ENCODE measurements around the gene VSX1.

VSX1 gene

DNA sequence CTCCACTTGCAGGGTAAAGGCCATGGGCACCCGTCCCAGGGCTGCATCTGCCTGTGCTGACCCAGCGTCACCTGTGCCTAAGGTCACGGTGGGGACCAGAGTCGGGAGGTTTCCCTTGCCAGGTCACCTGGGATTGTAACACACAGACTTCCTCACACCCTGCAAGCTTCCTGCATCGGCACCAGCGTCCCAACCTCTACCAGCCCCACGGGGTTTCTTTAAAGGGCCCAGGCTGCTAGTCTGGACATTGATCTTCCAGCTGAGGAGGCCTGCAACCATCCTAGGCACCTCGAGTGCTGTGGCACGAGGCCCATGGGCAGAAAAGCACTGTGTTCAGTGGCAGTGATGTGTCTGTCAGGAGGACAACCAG, 36.6 kb downstream of the VSX1 start:
- Mint-ChIP-seq H3K27ac (ENCODE audit: low read depth) (no peak overlapping the region), H3K4me3 (no peak overlapping the region), H3K36me3 (ENCODE audit: insufficient read depth) (peaks cover 30% of the 10 kb centered on the region), H3K4me1 (peaks cover 43% of the 10 kb centered on the region), H3K27me3 (no peaks in the 10 kb centered on the region), H3K9me3 (no peaks in the 10 kb centered on the region)
- DNase-seq (ENCODE audit: low spot score in 2 of 2) (no peak), ATAC-seq (replicated peaks; ENCODE audit: extremely low read depth, poor library complexity, severe bottlenecking) (no peak)

DNA sequence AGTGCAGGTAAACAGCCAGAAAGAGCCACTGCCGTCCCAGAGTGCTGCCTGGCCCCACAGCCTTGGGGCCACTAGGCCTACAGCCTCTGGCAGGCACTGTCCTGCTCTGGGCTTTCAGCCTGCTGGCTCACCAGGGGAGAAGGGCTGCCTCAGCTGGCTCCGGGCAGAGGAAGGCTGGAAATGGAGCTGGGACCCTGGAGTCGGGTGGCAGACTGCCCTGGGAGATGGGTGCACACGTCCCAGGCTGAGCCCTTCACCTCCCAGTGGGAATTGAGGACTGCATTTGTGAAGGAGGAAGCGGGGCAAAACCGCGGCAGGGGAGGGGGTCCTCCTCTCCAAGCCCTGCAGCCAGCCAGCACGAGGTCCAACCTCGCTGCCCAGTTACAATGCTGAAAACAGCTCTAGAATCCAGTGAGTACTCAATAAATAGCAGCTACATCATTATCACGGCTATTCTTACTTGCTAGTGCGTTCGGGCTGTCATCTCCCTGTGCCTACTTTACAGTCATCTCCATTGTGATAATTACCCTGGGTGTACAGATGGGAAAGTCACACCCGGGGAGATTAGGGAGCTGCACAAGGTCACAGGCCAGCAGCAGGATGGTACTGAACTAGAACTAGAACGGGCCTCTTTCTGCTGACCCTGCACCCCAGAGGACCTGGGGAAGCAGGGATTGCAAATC, 37.1 kb downstream of the VSX1 start:
- no peak for ATAC-seq (replicated peaks; ENCODE audit: extremely low read depth, poor library complexity, severe bottlenecking)
- no peak for DNase-seq (ENCODE audit: low spot score in 2 of 2)
- no peak overlapping the region for H3K27ac Mint-ChIP-seq (ENCODE audit: low read depth)
- H3K9me3 Mint-ChIP-seq = no peaks in the 10 kb centered on the region
- H3K4me3 Mint-ChIP-seq = no peak overlapping the region
- no peaks in the 10 kb centered on the region for H3K27me3 Mint-ChIP-seq
- peaks cover 37% of the 10 kb centered on the region for H3K4me1 Mint-ChIP-seq
- H3K36me3 Mint-ChIP-seq (ENCODE audit: insufficient read depth) = peaks cover 30% of the 10 kb centered on the region

DNA sequence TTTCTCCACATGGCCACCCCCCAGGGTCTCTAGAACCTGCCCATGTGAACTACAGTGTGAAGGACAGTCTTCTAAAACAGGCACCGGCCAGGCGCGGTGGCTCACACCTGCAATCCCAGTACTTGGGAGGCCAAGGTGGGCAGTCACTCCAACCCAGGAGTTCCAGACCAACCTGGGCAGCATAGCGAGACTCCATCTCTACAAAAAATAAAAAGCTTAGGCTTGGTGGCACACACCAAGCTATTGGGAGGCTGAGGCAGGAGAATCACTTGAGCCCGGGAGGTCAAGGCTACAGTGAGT, 37.7 kb downstream of the VSX1 start:
- peak overlapping the region; percentile 96 for H3K27ac Mint-ChIP-seq (ENCODE audit: low read depth)
- peaks cover 32% of the 10 kb centered on the region for H3K4me1 Mint-ChIP-seq
- ATAC-seq (replicated peaks; ENCODE audit: extremely low read depth, poor library complexity, severe bottlenecking) = no peak
- H3K36me3 Mint-ChIP-seq (ENCODE audit: insufficient read depth) = peaks cover 31% of the 10 kb centered on the region
- no peak overlapping the region for H3K4me3 Mint-ChIP-seq
- no peak for DNase-seq (ENCODE audit: low spot score in 2 of 2)
- H3K27me3 Mint-ChIP-seq = no peaks in the 10 kb centered on the region
- H3K9me3 Mint-ChIP-seq = no peaks in the 10 kb centered on the region

DNA sequence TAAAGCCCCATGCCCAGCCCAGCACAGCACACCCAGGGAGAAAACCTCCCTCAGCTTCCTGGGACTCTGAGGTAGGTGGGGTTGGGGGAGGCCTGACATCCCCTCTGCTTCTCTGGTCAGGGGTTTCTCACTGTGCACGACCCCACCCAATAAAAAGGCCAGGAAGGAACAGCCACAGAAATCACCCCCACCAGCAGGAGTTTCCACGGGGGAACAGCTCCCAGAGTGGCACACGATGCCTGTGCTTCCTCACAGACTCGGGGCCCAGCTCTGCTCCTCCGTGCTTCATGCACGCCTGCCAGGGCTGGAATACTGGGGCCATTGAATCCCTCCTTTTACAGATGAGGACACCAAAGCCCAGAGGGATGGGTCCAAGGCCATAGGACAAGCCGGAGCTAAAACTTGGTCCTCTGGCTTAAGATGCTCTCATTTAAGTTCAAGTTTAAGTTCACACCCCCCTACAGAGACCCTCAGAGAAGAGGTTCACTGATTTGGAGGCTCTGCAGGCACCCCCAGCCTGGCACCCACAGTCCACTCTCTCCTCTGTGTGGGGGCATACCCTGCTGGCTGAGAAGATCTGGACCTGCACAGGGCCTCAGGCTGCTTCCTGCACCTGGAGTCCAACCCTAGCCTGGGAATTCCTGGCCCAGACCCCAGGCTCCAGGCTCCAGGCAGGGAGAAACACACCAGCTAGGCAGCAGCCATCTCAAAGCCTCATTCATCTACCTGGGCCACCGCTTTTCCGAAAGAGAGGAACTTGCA, 38.3 kb downstream of the VSX1 start:
- Mint-ChIP-seq H3K27ac (ENCODE audit: low read depth) (peak overlapping the region; percentile 96), H3K4me3 (peak overlapping the region; percentile 62), H3K9me3 (no peaks in the 10 kb centered on the region), H3K4me1 (peaks cover 31% of the 10 kb centered on the region), H3K27me3 (no peaks in the 10 kb centered on the region), H3K36me3 (ENCODE audit: insufficient read depth) (peaks cover 29% of the 10 kb centered on the region)
- ATAC-seq (replicated peaks; ENCODE audit: extremely low read depth, poor library complexity, severe bottlenecking) (no peak), DNase-seq (ENCODE audit: low spot score in 2 of 2) (no peak)

DNA sequence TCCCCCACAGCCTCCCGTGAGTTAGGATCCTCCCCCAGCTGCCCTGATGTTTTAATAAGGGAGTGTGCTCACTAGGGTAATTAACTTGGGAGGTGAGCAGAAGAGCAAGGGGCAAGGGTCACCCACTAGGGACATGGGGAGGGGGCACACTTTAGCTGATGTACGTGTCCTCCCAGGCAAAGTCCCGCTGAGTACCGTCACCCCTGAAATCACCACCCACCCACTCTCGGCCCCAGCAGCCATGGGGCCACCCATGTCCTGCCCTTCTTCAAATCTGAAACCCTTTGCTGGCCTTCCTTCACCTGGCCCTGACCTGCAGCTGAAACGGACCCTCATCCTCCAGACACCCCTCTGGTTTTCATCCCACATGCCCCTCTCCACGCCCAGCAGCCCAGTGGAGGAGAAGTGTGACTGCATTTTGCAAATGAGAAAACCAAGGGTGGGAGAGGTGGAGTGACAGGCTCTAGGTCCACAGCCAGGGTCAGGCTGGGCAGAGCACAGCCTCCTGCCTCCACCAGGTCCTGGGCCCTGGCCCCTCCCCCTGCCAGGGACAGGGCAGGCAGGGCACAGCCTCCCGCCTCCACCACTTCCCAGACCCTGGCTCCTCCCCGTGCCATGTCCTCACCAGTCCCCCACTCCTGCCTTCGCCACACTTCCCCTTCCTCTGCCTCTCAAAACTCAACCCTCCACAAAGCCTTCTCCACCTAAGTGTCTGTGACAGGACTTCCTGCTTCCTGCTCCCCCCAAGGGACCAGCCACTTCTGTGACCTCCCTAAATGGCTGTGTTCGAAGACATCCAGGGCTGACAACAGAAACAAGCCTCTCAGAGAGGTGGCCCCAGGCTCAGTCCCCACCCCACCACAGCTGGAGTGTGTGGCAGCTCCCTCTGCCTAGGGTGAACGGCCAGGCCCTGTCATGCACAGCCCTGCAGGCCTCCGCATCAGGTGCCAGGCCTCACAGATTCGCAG, 39.1 kb downstream of the VSX1 start:
- peak overlapping the region; percentile 62 for H3K4me3 Mint-ChIP-seq
- DNase-seq (ENCODE audit: low spot score in 2 of 2) (peak in 1 of 2 donors; percentile 46), ATAC-seq (replicated peaks; ENCODE audit: extremely low read depth, poor library complexity, severe bottlenecking) (peak; percentile 88)
- no peaks in the 10 kb centered on the region for H3K27me3 Mint-ChIP-seq
- peaks cover 36% of the 10 kb centered on the region for H3K4me1 Mint-ChIP-seq
- peak overlapping the region; percentile 96 for H3K27ac Mint-ChIP-seq (ENCODE audit: low read depth)
- H3K36me3 Mint-ChIP-seq (ENCODE audit: insufficient read depth) = peaks cover 22% of the 10 kb centered on the region
- H3K9me3 Mint-ChIP-seq = no peaks in the 10 kb centered on the region

DNA sequence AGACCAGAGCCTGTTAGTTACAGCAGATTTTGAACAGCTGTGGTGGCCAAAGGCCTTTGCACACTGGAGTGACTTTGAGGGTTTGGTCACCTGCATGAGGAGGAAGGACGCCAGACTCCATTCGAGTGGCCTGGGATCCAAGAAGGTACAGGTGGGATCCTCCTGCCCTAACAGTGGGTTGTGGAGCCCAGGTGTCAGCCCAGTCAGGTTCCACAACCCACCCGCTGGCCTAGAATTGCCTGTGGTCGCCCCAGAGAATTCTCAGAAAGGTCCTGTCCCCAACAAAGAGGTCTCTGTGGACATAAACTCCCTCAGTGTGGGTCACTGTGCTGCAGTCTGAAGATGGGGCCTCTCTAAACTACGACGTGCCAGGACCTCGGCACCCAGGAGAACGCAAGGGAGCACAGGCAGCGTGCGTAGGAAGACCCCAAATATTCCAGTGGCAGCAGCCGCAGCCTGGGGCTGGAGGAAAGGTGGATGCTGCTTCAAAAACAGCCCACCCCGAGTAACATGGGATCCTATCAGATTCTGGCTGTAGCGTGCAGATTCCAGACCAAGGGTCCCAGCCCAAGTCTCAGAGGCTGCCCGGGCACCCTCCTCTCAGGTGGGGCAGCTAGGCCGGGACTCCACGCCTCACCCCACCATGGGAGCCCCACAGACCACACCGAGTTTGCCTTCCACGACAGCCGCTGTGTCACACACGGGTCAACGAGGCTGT, 40.0 kb downstream of the VSX1 start:
- Mint-ChIP-seq H3K27me3 (no peaks in the 10 kb centered on the region), H3K36me3 (ENCODE audit: insufficient read depth) (peaks cover 16% of the 10 kb centered on the region), H3K27ac (ENCODE audit: low read depth) (peak overlapping the region; percentile 96), H3K4me3 (peak overlapping the region; percentile 62), H3K4me1 (peaks cover 42% of the 10 kb centered on the region), H3K9me3 (no peaks in the 10 kb centered on the region)
- ATAC-seq (replicated peaks; ENCODE audit: extremely low read depth, poor library complexity, severe bottlenecking) = no peak
- no peak for DNase-seq (ENCODE audit: low spot score in 2 of 2)

DNA sequence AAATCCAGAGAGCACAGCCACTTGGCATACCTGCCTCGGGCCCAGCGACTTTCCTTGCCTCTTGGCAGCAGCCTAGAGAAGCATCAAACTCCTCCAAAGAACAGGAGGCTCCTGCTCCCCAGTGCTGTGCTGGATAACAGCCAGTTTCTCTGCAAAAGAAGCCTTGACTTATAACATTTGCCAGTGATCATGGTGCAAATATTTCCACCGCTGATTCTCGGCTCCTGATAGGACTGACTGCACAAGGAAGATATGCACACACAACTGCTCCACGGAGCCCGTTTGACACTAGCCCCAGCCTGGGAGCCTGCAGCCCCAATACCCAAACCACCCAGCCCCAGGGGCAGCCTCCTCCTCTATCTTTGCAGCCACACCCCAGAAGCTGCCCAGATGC, 41.5 kb downstream of the VSX1 start:
- no peak overlapping the region for H3K27ac Mint-ChIP-seq (ENCODE audit: low read depth)
- H3K27me3 Mint-ChIP-seq = no peaks in the 10 kb centered on the region
- DNase-seq (ENCODE audit: low spot score in 2 of 2) (no peak), ATAC-seq (replicated peaks; ENCODE audit: extremely low read depth, poor library complexity, severe bottlenecking) (no peak)
- peaks cover 58% of the 10 kb centered on the region for H3K4me1 Mint-ChIP-seq
- H3K4me3 Mint-ChIP-seq = no peak overlapping the region
- peaks cover 14% of the 10 kb centered on the region for H3K36me3 Mint-ChIP-seq (ENCODE audit: insufficient read depth)
- H3K9me3 Mint-ChIP-seq = no peaks in the 10 kb centered on the region

DNA sequence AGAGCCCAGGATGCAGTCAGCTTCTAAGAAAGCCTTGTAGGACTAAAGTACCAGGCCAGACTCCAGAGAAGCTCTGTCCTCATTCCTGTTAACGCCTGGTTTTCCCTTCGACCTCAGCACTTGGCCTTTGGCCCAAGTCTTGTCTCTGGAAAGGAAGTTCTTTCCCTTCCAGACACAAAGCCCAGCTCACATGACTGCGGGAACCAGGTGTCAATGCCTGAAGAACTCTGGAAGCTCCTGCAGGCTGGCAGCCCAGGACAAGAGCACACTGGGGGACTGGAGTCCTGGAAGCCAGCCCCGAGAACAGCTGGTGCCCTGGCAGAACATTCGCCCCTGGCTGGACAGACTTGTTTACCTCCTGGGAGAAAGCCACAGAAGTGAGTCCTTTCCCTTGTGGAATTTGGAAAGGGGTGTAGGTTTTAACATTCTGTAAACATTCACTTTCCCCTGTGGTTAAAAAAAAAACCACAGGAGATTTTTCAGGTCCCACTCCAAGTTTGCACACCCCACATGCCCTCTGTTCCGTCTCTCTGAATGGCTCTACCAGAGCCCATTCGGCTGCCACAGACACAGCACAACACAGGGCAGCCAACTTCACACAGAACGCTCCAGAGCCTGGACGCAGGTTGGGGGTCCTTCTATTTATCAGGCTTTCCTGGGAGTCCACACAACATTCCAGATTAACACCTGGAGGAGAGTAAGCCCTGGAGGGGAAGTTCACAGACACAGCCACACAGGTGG, 42.1 kb downstream of the VSX1 start:
- H3K27ac Mint-ChIP-seq (ENCODE audit: low read depth) = peak overlapping the region; percentile 32
- no peak overlapping the region for H3K4me3 Mint-ChIP-seq
- no peak for ATAC-seq (replicated peaks; ENCODE audit: extremely low read depth, poor library complexity, severe bottlenecking)
- H3K27me3 Mint-ChIP-seq = no peaks in the 10 kb centered on the region
- peaks cover 14% of the 10 kb centered on the region for H3K36me3 Mint-ChIP-seq (ENCODE audit: insufficient read depth)
- DNase-seq (ENCODE audit: low spot score in 2 of 2) = no peak
- H3K4me1 Mint-ChIP-seq = peaks cover 62% of the 10 kb centered on the region
- H3K9me3 Mint-ChIP-seq = no peaks in the 10 kb centered on the region

DNA sequence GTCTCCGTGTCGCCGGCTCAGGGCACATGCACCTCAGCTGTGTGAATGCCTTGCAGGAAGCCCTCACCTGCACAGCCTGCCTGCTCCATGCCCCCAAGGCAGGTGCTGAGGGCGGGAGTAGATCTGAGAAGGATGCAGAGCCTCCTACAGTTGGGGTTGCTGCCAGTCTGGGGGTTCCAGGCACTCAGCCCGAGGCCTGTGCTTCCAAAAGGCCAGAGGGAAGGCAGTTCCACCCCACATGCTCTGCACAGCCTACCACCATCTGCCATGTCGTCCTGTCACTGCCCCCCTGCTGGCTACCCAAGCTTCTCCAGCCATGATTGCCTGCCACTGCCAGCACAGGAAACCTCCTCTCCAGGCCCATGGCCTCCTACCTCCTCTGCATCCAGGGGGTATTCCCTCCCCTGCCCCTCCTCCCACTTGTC, 43.3 kb downstream of the VSX1 start:
- no peak for ATAC-seq (replicated peaks; ENCODE audit: extremely low read depth, poor library complexity, severe bottlenecking)
- H3K4me3 Mint-ChIP-seq = no peak overlapping the region
- H3K9me3 Mint-ChIP-seq = no peaks in the 10 kb centered on the region
- H3K27me3 Mint-ChIP-seq = no peaks in the 10 kb centered on the region
- DNase-seq (ENCODE audit: low spot score in 2 of 2) = no peak
- peaks cover 64% of the 10 kb centered on the region for H3K4me1 Mint-ChIP-seq
- peak overlapping the region; percentile 32 for H3K27ac Mint-ChIP-seq (ENCODE audit: low read depth)
- H3K36me3 Mint-ChIP-seq (ENCODE audit: insufficient read depth) = peaks cover 10% of the 10 kb centered on the region

DNA sequence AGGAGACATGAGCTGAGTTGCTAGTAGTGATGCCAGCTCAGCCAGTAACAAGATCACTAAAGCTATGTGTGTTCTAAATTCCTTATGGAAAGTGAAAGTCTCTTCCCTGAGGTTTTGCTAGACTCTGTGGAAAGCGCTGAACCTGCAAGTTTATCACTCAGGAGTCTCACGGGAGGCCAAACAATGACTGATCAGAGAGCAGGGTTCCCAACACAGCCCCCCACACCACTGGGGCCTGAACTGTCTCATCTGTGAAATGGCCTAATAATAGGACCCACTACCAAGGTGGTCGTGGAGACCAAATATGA, 43.9 kb downstream of the VSX1 start:
- H3K36me3 Mint-ChIP-seq (ENCODE audit: insufficient read depth) = peaks cover 10% of the 10 kb centered on the region

DNA sequence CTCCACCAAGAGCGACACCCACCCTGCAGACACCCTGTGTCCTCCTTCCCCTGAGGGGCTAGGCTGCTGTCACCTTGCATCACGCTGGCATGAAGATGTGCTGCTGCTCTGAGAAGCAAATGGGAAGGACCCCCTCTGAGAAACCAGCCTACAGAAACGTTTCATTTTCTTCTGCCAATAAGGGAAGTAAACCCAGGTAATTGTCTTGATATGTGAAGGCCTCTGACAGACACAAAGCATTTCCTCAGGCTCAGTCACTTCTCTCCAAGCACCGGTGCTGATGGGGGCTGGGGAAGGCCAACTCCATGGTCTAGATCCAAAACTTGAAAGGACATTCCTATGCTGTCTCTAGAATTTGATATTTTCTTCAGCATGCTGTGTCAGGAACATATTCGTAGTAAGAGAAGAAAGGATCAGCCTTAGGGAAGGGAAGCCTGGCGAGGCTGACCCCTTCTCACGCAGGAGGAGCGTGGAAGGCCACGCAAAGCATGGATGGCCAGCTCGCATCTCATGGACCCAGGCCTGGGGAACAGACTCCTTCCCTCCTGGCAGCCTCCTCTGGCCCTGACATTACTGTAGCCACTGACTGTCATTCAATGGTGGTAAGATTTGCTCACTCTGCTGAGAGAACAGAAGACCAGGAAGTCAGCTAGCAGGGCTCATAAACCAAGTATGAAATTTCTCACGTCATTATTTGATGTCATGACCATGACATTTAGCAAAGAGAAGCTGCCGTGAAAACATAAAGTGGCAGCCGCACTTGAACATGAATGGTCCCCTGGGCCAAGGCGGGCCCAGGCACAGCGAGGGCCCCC, 44.4 kb downstream of the VSX1 start:
- peaks cover 58% of the 10 kb centered on the region for H3K4me1 Mint-ChIP-seq

More for the DNA sequence above, 43.9 kb downstream of the VSX1 start:
- H3K4me3 Mint-ChIP-seq = no peak overlapping the region
- peaks cover 64% of the 10 kb centered on the region for H3K4me1 Mint-ChIP-seq
- ATAC-seq (replicated peaks; ENCODE audit: extremely low read depth, poor library complexity, severe bottlenecking) = no peak
- H3K27ac Mint-ChIP-seq (ENCODE audit: low read depth) = peak overlapping the region; percentile 95
- H3K9me3 Mint-ChIP-seq = no peaks in the 10 kb centered on the region
- H3K27me3 Mint-ChIP-seq = no peaks in the 10 kb centered on the region
- DNase-seq (ENCODE audit: low spot score in 2 of 2) = no peak

More for the DNA sequence above, 44.4 kb downstream of the VSX1 start:
- Mint-ChIP-seq H3K27me3 (no peaks in the 10 kb centered on the region), H3K9me3 (no peaks in the 10 kb centered on the region), H3K27ac (ENCODE audit: low read depth) (peak overlapping the region; percentile 95), H3K4me3 (no peak overlapping the region), H3K36me3 (ENCODE audit: insufficient read depth) (peaks cover 9% of the 10 kb centered on the region)
- DNase-seq (ENCODE audit: low spot score in 2 of 2) = no peak
- no peak for ATAC-seq (replicated peaks; ENCODE audit: extremely low read depth, poor library complexity, severe bottlenecking)

Data from central memory CD8-positive, alpha-beta T cell (primary cell).